ENCODE data around the gene RPS19.

DNA sequence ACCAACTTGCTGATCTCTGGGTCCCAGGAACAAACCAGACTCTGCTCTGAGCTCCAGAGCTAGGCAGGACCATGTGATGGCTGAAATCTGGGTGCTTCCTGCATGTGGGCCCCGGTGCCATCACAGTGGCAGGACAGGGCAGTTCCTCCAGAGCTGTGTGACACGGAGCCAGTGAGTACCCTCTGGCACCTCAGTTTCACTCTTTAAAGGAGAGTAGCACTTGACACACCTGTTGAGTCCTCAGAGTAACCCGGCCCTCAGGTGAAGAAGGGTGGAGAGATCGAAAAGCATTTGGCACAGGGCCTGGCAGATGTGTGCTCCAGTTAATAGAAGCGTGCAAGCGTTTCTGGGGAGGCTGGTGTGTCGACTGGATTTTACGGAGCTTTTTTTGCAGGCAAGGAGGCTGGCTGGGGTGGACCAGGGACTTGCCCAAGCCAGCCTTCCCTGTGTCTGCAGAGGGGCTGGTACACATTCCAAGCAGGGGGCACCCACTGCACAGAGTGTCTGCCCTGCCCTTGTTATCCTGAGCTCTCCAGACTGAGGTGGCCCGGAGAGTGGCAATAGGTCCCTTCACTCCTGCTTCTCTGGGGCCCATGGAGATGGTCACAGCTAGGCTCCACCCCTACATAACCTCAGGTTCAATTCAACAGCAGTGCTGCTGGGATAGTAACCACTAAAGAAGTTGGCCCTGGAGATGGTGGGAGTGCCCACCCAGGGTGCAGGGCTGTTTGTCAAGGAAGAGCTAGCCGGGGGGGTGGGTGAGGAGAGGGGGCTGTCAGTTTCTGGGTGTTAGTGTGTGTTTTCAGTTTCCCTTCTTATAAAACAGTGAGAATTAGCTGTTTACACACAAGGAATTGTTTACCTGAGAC is 8.3 kb downstream of the RPS19 start:
- TF ChIP-seq GATA2 (IDR thresholded peaks at IDR 0.05; ENCODE audit: low read depth, low read length), result no peak
- no peak for TF ChIP-seq GATA3 (IDR thresholded peaks at IDR 0.05; ENCODE audit: low read depth, low read length)
